Pancreas (tissue), 10 donors: ENCODE measurements around the gene PPM1L. TPM values are rescaled to one million over a fixed set of nuclear protein-coding genes. Genes with fewer than 3 reads are reported as not detected.

ENCODE experiments used
- ATAC-seq, 4 donors: fragments of 200-7000 bp; cut with Tn5 transposase; one replicate each; pipeline versions ENCODE4 v1.8.0 to v1.9.1; 2020; ENCODE audit warnings: mild to moderate bottlenecking in 4 of 4, moderate library complexity in 4 of 4
- DNase-seq, 6 donors: peaks; one replicate each; pipeline ENCODE4 v3.0.0-alpha.2; 2020
- FAIRE-seq: peaks from 2 replicates; lab custom pipeline; 2012; peaks lifted over from hg19 to GRCh38; lab: Jason Lieb, UNC
- H3K27ac ChIP-seq, 4 donors: fragments of 200-600 bp; sonication (generic); 1 replicate in 3 of 4; 2 replicates in 1 of 4; pipeline versions ENCODE4 v1.5.0 to v1.8.0; 2020
- H3K27me3 ChIP-seq, 4 donors: fragments of 200-600 bp; one replicate each; pipeline ENCODE4 v1.8.0; 2021
- H3K36me3 ChIP-seq, 3 donors: fragments of 200-600 bp; sonication (generic) in 1 of 3; one replicate each; pipeline versions ENCODE4 v1.5.0 to v1.8.0; 2020 to 2021
- H3K4me1 ChIP-seq, 3 donors: fragments of 200-600 bp; one replicate each; pipeline ENCODE4 v1.8.0; 2021
- H3K4me3 ChIP-seq, 4 donors: fragments of 200-600 bp; sonication (generic) in 2 of 4; one replicate each; pipeline versions ENCODE4 v1.5.0 to v1.8.0; 2020 to 2021
- H3K9me3 ChIP-seq, 4 donors: fragments of 200-600 bp; one replicate each; pipeline ENCODE4 v1.8.0; 2021
- WGBS, 2 donors: extraction: QIAGEN DNeasy Blood & Tissue Kit; methylation state at CpG; one replicate each; pipeline ENCODE4 v1.1.7; 2013; 5-methylcytosine and 5-hydroxymethylcytosine counted together
- intact Hi-C, 3 donors: fragments of 100-400 bp; cut with DNase I; formaldehyde crosslinking; loops; one replicate each; pipeline versions ENCODE4 v1.11.1 to v1.14.2; 2022
- polyA plus RNA-seq, 2 donors: library from polyadenylated mRNA; stranded (reverse); fragments of 200-250 nt; gene quantifications; one replicate each; pipeline ENCODE4 v1.2.3, GENCODE V29; 2013
- total RNA-seq, 6 donors: library from RNA; stranded (reverse); fragmentation: NEBNext Ultra II Directional in 4 of 6; extraction: Animal tissue kit (Norgen Biotek cat#: 25700) in 4 of 6; gene quantifications; one replicate each; pipeline versions ENCODE4 v1.2.1 to v1.2.4, GENCODE V29; 2021 to 2023
- TF ChIP-seq, protein P1 (sequence below), 4 donors: fragments of 200-600 bp; sonication (generic) in 3 of 4; IDR thresholded peaks; one replicate each; pipeline versions ENCODE4 v1.5.0 to v1.8.0; 2021; ENCODE audit warnings: antibody characterized with exemption in 4 of 4
- donor health status: healthy with polysubstance abuse.
- donor health status: DM: no; HTN: no; CAD: no; lungs with moderate emphysema.
- donor health status: DM: no; HTN: no; CAD: no.
- donor health status: control.
- donor health status: control.
- donor health status: Bipolar disorder and iron deficiency.
- donor health status: DM: yes; HTN: yes; CAD: no.
- donor health status: DM: no; HTN: no; CAD: no.
- donor health status: DM: no; HTN: no; CAD: no.
- donor health status: DM: yes; HTN: yes; CAD: no.

PPM1L gene
- total and polyA plus RNA-seq, 8 donors: 2.3 to 12.3 (median 6.4) TPM

DNA sequence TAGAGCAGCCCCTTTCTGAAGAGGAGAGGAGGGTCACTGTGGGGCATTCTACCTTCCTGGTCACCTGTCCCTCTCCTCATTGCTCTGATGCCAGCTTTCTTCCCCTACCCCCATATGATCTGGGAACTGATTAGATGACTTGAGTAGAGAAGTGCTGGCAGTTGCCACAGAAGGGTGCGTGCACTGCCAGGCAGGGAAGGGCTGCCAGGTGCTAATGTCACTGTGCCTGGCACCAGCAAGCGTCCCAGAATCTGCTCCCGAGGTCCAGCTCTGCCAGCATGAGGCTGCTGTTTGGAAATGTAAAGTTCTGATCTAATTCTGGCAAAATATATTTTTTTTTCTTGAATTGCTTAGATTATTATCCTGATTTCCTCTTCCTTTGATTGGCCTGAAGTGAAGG lies 52.8 kb downstream of the PPM1L start:
- H3K27me3 ChIP-seq: no peaks in the 10 kb centered on the region
- FAIRE-seq (no peak), ATAC-seq (peak; percentile 71 to 85 (median 80)), DNase-seq (peak in 4 of 6 donors; percentile 16 to 66 (median 58))
- no peaks in the 10 kb centered on the region for H3K36me3 ChIP-seq
- no peaks in the 10 kb centered on the region for H3K9me3 ChIP-seq
- intact Hi-C loops: no loop called here
- H3K27ac ChIP-seq: no peak overlapping the region
- no peak overlapping the region for H3K4me3 ChIP-seq
- TF ChIP-seq, protein P1, sequence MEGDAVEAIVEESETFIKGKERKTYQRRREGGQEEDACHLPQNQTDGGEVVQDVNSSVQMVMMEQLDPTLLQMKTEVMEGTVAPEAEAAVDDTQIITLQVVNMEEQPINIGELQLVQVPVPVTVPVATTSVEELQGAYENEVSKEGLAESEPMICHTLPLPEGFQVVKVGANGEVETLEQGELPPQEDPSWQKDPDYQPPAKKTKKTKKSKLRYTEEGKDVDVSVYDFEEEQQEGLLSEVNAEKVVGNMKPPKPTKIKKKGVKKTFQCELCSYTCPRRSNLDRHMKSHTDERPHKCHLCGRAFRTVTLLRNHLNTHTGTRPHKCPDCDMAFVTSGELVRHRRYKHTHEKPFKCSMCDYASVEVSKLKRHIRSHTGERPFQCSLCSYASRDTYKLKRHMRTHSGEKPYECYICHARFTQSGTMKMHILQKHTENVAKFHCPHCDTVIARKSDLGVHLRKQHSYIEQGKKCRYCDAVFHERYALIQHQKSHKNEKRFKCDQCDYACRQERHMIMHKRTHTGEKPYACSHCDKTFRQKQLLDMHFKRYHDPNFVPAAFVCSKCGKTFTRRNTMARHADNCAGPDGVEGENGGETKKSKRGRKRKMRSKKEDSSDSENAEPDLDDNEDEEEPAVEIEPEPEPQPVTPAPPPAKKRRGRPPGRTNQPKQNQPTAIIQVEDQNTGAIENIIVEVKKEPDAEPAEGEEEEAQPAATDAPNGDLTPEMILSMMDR (IDR thresholded peaks at IDR 0.05): no peak
- peaks cover 0 to 10% (median 0%) of the 10 kb centered on the region in 3 donors for H3K4me1 ChIP-seq
- WGBS, 2 donors: 13 to 19% methylated on average over 3 of the region's 3 CpGs

DNA sequence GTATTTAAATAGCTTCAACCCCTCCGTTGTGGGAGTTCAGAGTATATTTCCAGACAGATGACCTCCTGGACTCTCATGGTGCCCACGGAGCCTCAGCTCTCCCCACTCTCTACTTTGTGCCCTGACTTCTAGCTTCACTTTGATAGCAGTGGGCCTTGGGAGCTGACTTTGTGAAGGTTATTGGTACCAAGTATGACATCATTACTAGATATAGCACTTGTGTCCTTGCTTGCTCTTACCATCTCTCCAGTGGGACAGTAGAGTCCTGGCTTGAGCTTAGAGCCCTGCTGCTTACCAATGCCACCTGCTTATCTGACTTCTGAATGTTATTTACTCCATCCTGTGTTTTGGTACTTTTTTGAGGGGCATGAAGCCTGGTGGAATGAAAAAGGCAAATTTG lies 53.4 kb downstream of the PPM1L start:
- Histone ChIP-seq H3K4me1 (peaks cover 0 to 10% (median 0%) of the 10 kb centered on the region in 3 donors), H3K4me3 (no peak overlapping the region), H3K36me3 (no peaks in the 10 kb centered on the region), H3K27ac (no peak overlapping the region), H3K27me3 (no peaks in the 10 kb centered on the region), H3K9me3 (no peaks in the 10 kb centered on the region)
- no peak for DNase-seq
- WGBS, 2 donors: 46 to 71% methylated on average over 2 of the region's 2 CpGs
- FAIRE-seq: no peak
- TF ChIP-seq, protein P1 (IDR thresholded peaks at IDR 0.05): no peak
- ATAC-seq: peak in 1 of 4 donors; percentile 22
- intact Hi-C loops: no loop called here

DNA sequence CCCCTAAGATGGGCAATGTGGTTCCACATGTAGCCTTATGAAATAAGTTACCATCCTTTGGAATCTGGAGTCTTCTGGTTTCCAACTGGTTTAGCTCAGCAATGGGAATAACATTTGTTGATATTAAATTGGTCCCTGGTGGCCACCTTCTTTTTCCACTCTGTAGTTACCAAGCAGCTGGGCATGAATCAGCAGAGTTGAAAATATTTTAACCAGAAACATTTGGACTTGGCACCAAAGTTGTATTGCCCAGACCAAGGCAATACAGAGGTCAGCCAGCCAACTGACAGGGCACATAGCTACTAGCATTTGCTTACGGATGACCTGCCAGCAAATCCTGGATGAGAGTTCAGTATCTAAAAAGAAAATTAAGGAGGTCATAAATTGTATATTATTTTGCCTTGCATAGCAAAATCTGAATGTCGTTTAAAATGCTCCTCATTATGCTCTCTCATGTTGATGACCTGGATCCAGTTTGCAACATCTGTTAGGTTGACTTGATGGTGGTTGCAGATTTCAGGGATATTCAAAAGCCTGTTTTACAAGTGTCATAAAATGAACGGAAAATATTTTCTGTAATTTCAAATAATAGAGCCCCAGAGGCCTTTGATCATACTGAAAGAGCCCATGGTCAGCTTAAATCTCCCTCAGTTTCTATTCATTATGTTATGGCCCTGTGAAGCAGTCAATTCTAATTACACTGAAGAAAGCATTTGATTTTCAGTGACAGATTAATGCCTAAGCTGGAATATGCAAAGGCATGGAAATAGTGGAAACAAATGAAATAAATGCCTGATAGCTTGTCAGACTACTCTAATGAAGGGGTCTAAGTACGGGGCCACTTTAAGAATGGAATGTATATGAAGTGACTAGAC lies 54.6 kb downstream of the PPM1L start:
- no peak overlapping the region for H3K4me3 ChIP-seq
- no peaks in the 10 kb centered on the region for H3K9me3 ChIP-seq
- TF ChIP-seq, protein P1 (IDR thresholded peaks at IDR 0.05): no peak
- H3K36me3 ChIP-seq: no peaks in the 10 kb centered on the region
- intact Hi-C loops: no loop called here
- no peaks in the 10 kb centered on the region for H3K27me3 ChIP-seq
- WGBS, 2 donors: 75 to 79% methylated on average over 4 of the region's 4 CpGs
- H3K4me1 ChIP-seq: peaks cover 0 to 10% (median 0%) of the 10 kb centered on the region in 3 donors
- no peak overlapping the region for H3K27ac ChIP-seq
- DNase-seq (no peak), FAIRE-seq (no peak), ATAC-seq (peak in 2 of 4 donors; percentile 31 to 54)

DNA sequence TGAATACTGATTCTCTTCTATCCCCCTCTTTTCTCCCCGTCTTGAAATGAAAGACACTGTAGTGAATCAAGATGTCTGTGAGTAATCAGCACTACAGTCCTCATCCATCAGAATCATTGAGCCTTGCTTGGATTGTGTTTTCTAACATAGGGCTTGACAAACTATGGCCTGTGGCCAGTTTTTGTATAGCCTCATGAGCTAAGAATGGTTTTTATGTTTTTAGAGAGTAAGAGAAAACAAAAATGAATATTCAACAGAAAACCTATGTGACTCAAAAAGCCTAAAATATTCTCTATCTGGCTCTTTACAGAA lies 55.2 kb downstream of the PPM1L start:
- Histone ChIP-seq H3K27me3 (no peaks in the 10 kb centered on the region), H3K9me3 (no peaks in the 10 kb centered on the region), H3K4me1 (peaks cover 0 to 10% (median 0%) of the 10 kb centered on the region in 3 donors), H3K36me3 (no peaks in the 10 kb centered on the region), H3K4me3 (no peak overlapping the region), H3K27ac (no peak overlapping the region)
- FAIRE-seq (no peak), ATAC-seq (no peak), DNase-seq (no peak)
- WGBS, 2 donors: 89 to 92% methylated on average over 1 of the region's 1 CpG
- TF ChIP-seq, protein P1 (IDR thresholded peaks at IDR 0.05): no peak
- intact Hi-C loops: no loop called here

DNA sequence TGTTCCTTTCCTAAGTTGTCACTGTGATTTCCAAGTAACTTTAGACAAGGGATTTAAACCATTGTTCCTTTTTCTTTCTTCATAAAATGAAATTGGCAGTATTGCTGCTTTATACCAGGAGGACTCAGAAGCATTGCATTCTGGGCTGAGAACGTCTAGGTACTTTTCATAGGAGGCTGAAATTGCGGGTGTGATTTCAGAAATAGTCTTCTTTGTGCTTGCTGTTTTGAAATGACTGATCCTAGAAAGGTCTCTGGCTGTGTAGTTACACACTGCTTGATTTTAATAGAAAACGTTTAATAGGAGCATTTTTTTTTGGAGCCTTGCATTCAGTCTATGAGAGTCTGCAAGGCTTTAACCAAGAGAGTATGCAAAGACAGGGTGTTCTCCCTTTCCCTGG lies 56.3 kb downstream of the PPM1L start:
- intact Hi-C loops: no loop called here
- FAIRE-seq: no peak
- H3K9me3 ChIP-seq: no peaks in the 10 kb centered on the region

More for the DNA sequence above, 56.3 kb downstream of the PPM1L start:
- TF ChIP-seq, protein P1 (IDR thresholded peaks at IDR 0.05): no peak
- no peaks in the 10 kb centered on the region for H3K36me3 ChIP-seq
- no peak overlapping the region for H3K4me3 ChIP-seq
- ATAC-seq: no peak
- no peak overlapping the region for H3K27ac ChIP-seq
- no peak for DNase-seq
- no peaks in the 10 kb centered on the region for H3K27me3 ChIP-seq
- peaks cover 0 to 10% (median 0%) of the 10 kb centered on the region in 3 donors for H3K4me1 ChIP-seq
- WGBS, 2 donors: 66 to 77% methylated on average over 3 of the region's 3 CpGs
